ENCODE results near the gene PLCB4. TPM values are rescaled to one million over a fixed set of nuclear protein-coding genes. Genes with fewer than 3 reads are reported as not detected.
A peak's percentile ranks its signal among the peaks of the same experiment; 100 is the strongest.

The PLCB4 gene
- total RNA-seq, 4 donors from 2014 or later, result 6.3 to 24.5 (median 10.4) TPM

DNA sequence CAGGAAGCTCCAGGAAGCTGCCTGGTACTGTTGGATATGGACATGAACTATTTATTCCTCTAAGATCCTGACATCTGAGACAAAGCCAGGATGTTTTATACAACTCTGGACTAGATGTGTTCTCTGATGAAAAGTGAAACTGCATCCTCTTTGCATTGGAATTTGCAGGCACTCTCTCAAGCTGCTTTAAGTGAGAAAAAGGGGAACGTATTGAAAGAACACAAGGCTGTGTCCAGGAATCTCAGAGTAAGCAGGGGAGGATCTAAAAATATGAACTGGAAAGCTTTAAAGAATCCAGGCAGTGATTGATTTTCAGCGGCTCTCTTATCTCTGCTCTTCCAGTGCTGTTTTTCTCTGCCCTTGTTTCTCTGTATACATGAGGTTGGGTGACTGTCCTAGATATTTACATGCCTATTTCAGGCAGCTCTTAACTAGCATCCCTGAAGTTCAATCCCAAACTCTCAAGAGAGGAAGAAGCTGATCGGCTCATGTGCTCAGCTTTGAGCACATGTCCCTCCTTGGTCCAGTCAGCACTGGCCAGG, 193.8 kb downstream of the PLCB4 start:
- Histone ChIP-seq H3K27me3 (no peaks in the 10 kb centered on the region), H3K4me3 (no peak overlapping the region), H3K4me1 (peaks cover 9% of the 10 kb centered on the region), H3K27ac (peak overlapping the region; percentile 35), H3K36me3 (no peaks in the 10 kb centered on the region), H3K9me3 (no peaks in the 10 kb centered on the region)
- 44% methylated on average over 3 of the region's 3 CpGs for WGBS
- no peak for DNase-seq (ENCODE audit: low spot score in 2 of 2)
- no peak for TF ChIP-seq POLR2AphosphoS5 (IDR thresholded peaks at IDR 0.05)
- TF ChIP-seq POLR2A (IDR thresholded peaks at IDR 0.05), result no peak
- TF ChIP-seq EP300 (IDR thresholded peaks at IDR 0.05), result no peak

DNA sequence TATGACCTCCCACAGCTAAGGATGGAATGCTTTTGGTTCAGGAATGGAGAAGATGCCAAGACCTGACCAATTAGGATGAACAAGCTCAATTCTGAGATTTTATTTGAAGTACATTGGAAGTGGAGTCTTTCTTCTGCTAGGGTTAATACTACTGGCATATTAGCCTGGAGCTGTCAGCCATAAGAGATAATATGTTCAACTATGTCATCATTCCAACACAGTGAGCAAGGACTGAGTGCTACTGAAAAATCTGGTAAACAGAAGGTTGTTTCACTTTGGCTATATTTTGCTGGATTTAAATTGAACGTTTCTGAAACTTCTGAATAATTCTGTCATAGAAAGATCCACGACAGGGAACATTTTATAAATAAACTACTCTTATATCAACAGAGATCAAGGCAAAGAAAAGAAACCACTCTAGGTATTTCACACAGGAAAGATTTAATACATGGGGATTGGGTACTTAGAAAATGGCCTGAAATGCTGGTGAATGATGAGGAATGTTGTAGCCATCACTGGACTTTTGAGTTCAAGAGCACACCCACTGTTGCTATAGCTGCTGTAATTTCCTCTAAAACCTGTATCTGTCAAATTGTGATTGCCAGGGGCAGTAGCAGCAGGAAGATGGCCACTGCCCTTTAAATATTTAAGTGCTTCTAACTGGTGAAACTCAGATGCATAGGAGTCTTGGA, 200.5 kb downstream of the PLCB4 start:
- no peaks in the 10 kb centered on the region for H3K27me3 ChIP-seq
- no peaks in the 10 kb centered on the region for H3K9me3 ChIP-seq
- H3K36me3 ChIP-seq, result no peaks in the 10 kb centered on the region
- no peak for DNase-seq (ENCODE audit: low spot score in 2 of 2)
- H3K27ac ChIP-seq, result no peak overlapping the region
- WGBS, result 66% methylated on average over 2 of the region's 2 CpGs
- H3K4me1 ChIP-seq, result peaks cover 4% of the 10 kb centered on the region
- no peak overlapping the region for H3K4me3 ChIP-seq
- TF ChIP-seq POLR2A (IDR thresholded peaks at IDR 0.05) (no peak), POLR2AphosphoS5 (IDR thresholded peaks at IDR 0.05) (no peak), EP300 (IDR thresholded peaks at IDR 0.05) (no peak)
- TF ChIP-seq, protein P1, sequence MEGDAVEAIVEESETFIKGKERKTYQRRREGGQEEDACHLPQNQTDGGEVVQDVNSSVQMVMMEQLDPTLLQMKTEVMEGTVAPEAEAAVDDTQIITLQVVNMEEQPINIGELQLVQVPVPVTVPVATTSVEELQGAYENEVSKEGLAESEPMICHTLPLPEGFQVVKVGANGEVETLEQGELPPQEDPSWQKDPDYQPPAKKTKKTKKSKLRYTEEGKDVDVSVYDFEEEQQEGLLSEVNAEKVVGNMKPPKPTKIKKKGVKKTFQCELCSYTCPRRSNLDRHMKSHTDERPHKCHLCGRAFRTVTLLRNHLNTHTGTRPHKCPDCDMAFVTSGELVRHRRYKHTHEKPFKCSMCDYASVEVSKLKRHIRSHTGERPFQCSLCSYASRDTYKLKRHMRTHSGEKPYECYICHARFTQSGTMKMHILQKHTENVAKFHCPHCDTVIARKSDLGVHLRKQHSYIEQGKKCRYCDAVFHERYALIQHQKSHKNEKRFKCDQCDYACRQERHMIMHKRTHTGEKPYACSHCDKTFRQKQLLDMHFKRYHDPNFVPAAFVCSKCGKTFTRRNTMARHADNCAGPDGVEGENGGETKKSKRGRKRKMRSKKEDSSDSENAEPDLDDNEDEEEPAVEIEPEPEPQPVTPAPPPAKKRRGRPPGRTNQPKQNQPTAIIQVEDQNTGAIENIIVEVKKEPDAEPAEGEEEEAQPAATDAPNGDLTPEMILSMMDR (IDR thresholded peaks at IDR 0.05), result no peak

DNA sequence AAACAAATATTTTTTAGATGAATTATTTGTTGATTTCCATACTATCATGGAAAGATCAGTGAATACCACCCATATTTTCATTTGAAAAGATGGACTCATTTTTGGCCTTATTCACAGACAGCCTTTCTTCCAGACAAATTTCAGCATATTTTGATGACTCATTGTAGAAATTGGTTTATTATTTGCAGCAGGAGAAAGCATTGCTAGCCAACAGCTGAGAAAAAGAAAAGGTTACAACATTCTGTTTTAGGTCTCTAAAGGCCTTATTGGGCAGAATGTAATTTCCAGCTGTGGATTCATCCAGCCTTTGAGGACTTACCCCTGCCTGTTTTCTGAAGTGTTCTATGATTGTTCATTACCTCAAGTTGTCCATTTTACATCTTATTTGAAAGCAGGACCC, 201.9 kb downstream of the PLCB4 start:
- Histone ChIP-seq H3K4me1 (peaks cover 4% of the 10 kb centered on the region), H3K36me3 (no peaks in the 10 kb centered on the region), H3K4me3 (no peak overlapping the region), H3K9me3 (no peaks in the 10 kb centered on the region), H3K27me3 (no peaks in the 10 kb centered on the region), H3K27ac (no peak overlapping the region)
- no peak for DNase-seq (ENCODE audit: low spot score in 2 of 2)
- TF ChIP-seq POLR2AphosphoS5 (IDR thresholded peaks at IDR 0.05) (no peak), POLR2A (IDR thresholded peaks at IDR 0.05) (no peak), EP300 (IDR thresholded peaks at IDR 0.05) (no peak)
- TF ChIP-seq, protein P1 (IDR thresholded peaks at IDR 0.05), result no peak

DNA sequence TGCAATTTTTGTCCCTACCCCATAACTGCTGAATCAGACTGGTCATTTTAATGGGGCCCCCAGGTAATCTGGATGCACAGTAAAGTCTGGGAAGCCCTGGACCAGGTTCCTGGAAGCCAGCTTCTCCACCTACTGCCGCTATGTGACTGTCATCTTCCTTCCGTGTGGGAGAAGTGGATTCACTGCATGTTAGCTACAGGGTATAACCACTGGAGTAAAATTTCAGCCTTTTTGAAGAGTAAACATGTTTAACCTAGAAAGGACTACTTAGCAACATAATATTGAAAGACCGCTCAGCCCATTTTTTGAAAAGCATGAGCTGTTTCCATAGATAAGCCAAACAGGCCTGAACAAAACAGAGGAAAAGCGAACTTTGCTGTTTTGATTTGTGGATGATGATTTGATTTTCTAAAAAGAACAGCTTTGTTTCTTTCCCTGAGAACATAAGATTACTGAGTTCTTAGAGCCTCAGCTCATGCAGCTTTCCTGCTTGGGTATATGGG, 208.1 kb downstream of the PLCB4 start:
- no peak for DNase-seq (ENCODE audit: low spot score in 2 of 2)
- Histone ChIP-seq H3K4me3 (no peak overlapping the region), H3K4me1 (no peaks in the 10 kb centered on the region), H3K27me3 (no peaks in the 10 kb centered on the region), H3K36me3 (no peaks in the 10 kb centered on the region), H3K9me3 (no peaks in the 10 kb centered on the region), H3K27ac (no peak overlapping the region)
- TF ChIP-seq POLR2AphosphoS5 (IDR thresholded peaks at IDR 0.05) (no peak), POLR2A (IDR thresholded peaks at IDR 0.05) (no peak), EP300 (IDR thresholded peaks at IDR 0.05) (no peak)
- TF ChIP-seq, protein P1 (IDR thresholded peaks at IDR 0.05), result no peak
- 85% methylated on average over 4 of the region's 4 CpGs for WGBS

DNA sequence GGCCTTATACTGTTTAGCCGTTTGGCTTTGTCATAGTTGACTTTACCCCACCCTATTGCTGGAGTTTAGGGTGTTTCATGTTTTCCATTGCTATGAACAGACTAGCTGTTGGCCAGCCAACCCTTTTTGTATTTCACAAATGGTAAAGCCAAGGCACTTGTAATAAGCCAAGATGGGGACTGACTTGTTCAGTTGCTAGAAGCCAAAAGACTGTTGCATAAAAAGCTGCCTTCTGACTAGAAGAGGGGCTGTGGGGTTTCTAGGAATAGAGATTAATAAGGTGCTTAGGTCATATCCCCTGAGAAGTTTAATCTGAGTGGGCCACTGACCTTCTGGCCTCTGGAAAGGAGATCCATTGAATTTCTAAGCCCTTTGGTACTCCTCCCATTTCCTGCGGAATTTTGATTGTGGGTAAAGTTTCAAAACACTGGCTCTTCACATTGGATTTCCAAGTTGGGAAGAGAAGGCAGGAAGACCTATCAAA, 211.1 kb downstream of the PLCB4 start:
- Histone ChIP-seq H3K27me3 (no peaks in the 10 kb centered on the region), H3K27ac (no peak overlapping the region), H3K4me3 (no peak overlapping the region), H3K36me3 (no peaks in the 10 kb centered on the region), H3K9me3 (no peaks in the 10 kb centered on the region), H3K4me1 (no peaks in the 10 kb centered on the region)
- DNase-seq (ENCODE audit: low spot score in 2 of 2), result no peak
- TF ChIP-seq POLR2A (IDR thresholded peaks at IDR 0.05) (no peak), EP300 (IDR thresholded peaks at IDR 0.05) (no peak), POLR2AphosphoS5 (IDR thresholded peaks at IDR 0.05) (no peak)
- TF ChIP-seq, protein P1 (IDR thresholded peaks at IDR 0.05), result no peak
- WGBS, result 51% methylated on average over 2 of the region's 2 CpGs
